PFSK-1 (cell line): ENCODE data around the gene GNAO1.

Source experiments
- FOXP2 ChIP-seq: optimal IDR thresholded peaks from 2 replicates; pipeline ENCODE3; 2011; ENCODE audit warnings: borderline replicate concordance, control low read depth, inconsistent platforms; ENCODE audit not compliant: insufficient read depth; ENCODE audit errors: extremely low read length, extremely low read depth
- POLR2AphosphoS5 ChIP-seq: IDR thresholded peaks from 2 replicates; pipeline ENCODE4 v1.6.1; 2012; ENCODE audit warnings: low read depth, mild to moderate bottlenecking, control low read depth, low read length, moderate library complexity
- SIN3A ChIP-seq: IDR thresholded peaks from 2 replicates; pipeline ENCODE4 v1.6.1; 2012; ENCODE audit warnings: mild to moderate bottlenecking, low read length, moderate library complexity, borderline replicate concordance; ENCODE audit not compliant: insufficient read depth
- TAF1 ChIP-seq: IDR thresholded peaks from 2 replicates; pipeline ENCODE4 v1.6.1; 2012; ENCODE audit warnings: low read length, control low read depth, borderline replicate concordance; ENCODE audit not compliant: insufficient read depth
- TF ChIP-seq, protein P1 (sequence below), 2 experiments: IDR thresholded peaks; 2 replicates each; pipeline versions ENCODE4 v1.6.1 to v1.8.0; 2011 to 2012; ENCODE audit warnings: low read depth in 2 of 2, low read length in 2 of 2, control low read depth in 1 of 2, inconsistent platforms in 1 of 2, mild to moderate bottlenecking in 1 of 2, moderate library complexity in 1 of 2; ENCODE audit not compliant: insufficient read depth in 1 of 2

Gene GNAO1

DNA sequence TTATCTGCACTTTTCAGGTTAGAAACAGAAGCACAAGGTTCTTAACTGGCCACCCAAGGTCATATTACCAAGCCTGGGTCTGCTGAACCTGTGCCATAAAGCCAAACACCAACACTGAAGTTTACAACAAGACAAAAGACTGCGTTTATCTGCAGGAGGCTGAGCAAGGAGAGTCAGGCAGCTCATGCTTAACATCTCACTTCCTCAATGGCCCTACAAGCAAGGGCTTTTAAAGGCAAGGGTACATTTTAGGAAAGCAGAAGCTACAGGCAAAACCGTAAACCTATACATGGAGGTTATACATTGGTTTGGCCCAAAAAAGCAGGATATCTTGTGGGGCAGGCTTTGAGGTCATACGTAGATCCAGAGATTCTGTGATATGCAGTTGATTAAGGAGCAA, 91.2 kb downstream of the GNAO1 start:
- TF ChIP-seq SIN3A (no peak), FOXP2 (no peak), POLR2AphosphoS5 (no peak), TAF1 (no peak)
- TF ChIP-seq, protein P1, sequence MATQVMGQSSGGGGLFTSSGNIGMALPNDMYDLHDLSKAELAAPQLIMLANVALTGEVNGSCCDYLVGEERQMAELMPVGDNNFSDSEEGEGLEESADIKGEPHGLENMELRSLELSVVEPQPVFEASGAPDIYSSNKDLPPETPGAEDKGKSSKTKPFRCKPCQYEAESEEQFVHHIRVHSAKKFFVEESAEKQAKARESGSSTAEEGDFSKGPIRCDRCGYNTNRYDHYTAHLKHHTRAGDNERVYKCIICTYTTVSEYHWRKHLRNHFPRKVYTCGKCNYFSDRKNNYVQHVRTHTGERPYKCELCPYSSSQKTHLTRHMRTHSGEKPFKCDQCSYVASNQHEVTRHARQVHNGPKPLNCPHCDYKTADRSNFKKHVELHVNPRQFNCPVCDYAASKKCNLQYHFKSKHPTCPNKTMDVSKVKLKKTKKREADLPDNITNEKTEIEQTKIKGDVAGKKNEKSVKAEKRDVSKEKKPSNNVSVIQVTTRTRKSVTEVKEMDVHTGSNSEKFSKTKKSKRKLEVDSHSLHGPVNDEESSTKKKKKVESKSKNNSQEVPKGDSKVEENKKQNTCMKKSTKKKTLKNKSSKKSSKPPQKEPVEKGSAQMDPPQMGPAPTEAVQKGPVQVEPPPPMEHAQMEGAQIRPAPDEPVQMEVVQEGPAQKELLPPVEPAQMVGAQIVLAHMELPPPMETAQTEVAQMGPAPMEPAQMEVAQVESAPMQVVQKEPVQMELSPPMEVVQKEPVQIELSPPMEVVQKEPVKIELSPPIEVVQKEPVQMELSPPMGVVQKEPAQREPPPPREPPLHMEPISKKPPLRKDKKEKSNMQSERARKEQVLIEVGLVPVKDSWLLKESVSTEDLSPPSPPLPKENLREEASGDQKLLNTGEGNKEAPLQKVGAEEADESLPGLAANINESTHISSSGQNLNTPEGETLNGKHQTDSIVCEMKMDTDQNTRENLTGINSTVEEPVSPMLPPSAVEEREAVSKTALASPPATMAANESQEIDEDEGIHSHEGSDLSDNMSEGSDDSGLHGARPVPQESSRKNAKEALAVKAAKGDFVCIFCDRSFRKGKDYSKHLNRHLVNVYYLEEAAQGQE (IDR thresholded peaks at IDR 0.05; ENCODE audit: insufficient read depth in 1 of 2, low read depth in 2 of 2, low read length in 2 of 2), result no peak

DNA sequence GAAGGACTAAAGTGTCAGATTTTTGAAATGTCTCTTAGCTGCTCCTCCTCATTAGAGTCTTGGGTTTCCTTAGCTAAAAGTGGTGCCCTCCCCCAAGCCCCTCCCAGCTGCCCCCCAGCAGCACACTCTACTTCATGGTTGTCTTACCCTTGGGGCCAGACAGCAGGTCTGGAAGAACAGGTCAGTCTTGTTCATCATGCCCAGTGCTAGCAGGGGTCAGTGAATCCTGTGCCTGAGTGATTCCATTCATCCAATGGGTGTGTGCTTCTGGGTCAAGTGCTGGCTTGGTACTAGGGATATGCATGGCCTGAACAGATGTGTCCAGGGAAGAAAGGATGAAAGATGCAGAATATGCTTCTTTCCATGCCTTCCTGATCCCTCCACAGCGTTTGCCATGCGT, 93.2 kb downstream of the GNAO1 start:
- TF ChIP-seq FOXP2, result no peak

DNA sequence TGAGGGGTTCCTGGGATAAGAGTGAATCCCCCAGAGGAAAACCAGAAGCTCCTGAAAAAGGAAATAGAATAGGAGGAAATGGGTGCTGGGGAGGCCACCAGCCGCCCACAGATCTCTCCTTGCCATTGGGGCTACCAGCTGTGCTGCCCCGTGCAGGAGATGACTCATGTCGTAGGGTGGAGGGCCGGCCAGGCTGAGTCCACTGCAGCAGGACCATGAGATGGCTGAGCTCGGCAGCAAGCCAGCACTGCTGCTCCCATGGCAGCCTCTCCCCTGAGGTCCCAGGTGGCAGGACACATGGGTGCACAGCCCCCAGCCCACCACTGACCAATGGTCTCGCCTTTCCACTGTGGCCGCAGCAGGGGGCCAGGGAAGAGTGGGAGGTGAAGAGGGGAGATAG, 95.5 kb downstream of the GNAO1 start:
- no peak for TF ChIP-seq POLR2AphosphoS5
- TF ChIP-seq FOXP2, result no peak
- TF ChIP-seq, protein P1 (IDR thresholded peaks at IDR 0.05; ENCODE audit: insufficient read depth in 1 of 2, low read depth in 2 of 2, low read length in 2 of 2), result no peak
- no peak for TF ChIP-seq SIN3A

DNA sequence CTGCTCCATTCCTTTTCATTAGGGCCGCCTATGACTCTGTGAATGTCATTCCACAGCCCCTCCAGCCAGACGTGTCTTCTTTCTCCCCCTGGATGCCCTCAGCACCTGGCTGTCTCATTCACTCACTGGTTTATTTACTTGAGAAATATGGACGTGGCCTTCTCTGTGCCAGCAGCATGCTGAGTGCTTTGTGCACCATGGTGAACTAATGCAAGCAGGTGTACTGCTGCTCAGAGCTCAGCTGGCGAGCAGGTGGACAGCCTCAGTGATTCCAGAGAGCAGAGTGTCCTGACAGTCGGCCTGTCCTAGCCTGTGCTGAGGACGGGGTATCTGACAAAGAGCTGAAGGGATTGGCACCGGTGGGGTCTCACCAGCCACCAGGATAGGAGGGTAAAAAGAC, 96.7 kb downstream of the GNAO1 start:
- TF ChIP-seq, protein P1 (IDR thresholded peaks at IDR 0.05; ENCODE audit: insufficient read depth in 1 of 2, low read depth in 2 of 2, low read length in 2 of 2), result no peak
- TF ChIP-seq TAF1, result no peak
- TF ChIP-seq SIN3A, result no peak
- no peak for TF ChIP-seq FOXP2
- no peak for TF ChIP-seq POLR2AphosphoS5

DNA sequence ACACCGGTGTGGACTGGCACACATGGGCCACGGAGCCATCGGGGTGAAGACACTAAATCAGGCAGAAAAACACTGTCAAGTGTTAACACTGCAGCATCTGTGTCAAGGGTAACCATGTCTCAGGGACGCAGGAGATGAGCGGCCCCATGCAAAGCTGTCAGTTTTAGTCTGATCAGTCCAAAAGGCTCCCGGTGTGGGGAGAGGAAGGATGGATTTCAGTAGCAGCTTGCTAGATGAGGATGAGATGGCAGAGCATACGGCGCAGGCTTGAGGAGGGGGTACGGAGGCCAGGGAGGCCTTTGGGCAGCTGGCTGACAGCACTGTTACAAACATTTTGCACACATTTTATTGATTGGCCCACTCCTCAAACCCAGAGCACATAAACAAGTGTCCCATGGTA, 98.1 kb downstream of the GNAO1 start:
- TF ChIP-seq, protein P1 (IDR thresholded peaks at IDR 0.05; ENCODE audit: insufficient read depth in 1 of 2, low read depth in 2 of 2, low read length in 2 of 2), result no peak
- TF ChIP-seq SIN3A (no peak), POLR2AphosphoS5 (no peak), FOXP2 (no peak), TAF1 (no peak)

DNA sequence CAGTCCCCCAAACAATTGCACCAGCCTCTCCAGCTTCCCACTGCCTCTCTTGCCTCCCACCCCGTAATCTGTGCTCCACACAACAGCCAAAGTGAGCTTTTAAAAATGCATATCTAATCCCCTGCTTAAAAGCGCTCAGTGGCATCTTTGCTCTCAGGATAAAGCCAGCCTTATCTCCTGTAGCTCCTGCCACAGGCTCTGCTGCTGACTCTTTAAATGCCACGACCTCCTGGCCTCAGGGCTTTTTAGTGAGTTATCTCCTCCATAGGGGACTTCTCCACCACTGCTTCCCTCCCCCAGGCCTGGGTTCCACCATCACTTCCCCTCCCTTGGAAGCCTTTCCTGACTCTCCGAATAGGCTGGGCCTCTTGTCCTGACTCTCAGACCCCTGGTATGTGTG, 98.6 kb downstream of the GNAO1 start:
- no peak for TF ChIP-seq FOXP2
- TF ChIP-seq, protein P1 (IDR thresholded peaks at IDR 0.05; ENCODE audit: insufficient read depth in 1 of 2, low read depth in 2 of 2, low read length in 2 of 2), result no peak
- no peak for TF ChIP-seq TAF1
- no peak for TF ChIP-seq POLR2AphosphoS5
- no peak for TF ChIP-seq SIN3A
